ENCODE results near the gene BTN1A1. TPM values are rescaled to one million over a fixed set of nuclear protein-coding genes. Genes with fewer than 3 reads are reported as not detected.
"Not testable (repeated sequence)": the region's sequence is repeated elsewhere in the genome, so short reads cannot be mapped to it uniquely, and the experiment has no call there.

BTN1A1 gene
- total RNA-seq, 1 donor from 2014 or later: 0.36 TPM

GRCh38 chr6:26544473-26544872 lies 44.4 kb downstream of the BTN1A1 start:
- no peaks in the 10 kb centered on the region for H3K4me1 Mint-ChIP-seq (ENCODE audit: unreplicated experiment)
- no peak overlapping the region for H3K27ac Mint-ChIP-seq
- TF ChIP-seq CTCF (conservative IDR thresholded peaks at IDR 0.05): no peak
- no peaks in the 10 kb centered on the region for H3K27me3 Mint-ChIP-seq
- DNase-seq (ENCODE audit: extremely low spot score, unreplicated experiment): no peak
- peaks cover 10% of the 10 kb centered on the region for H3K36me3 Mint-ChIP-seq
- H3K4me3 Mint-ChIP-seq: no peak overlapping the region
- no peaks in the 10 kb centered on the region for H3K9me3 Mint-ChIP-seq

- Mint-ChIP-seq H3K4me1 (ENCODE audit: unreplicated experiment) (no peaks in the 10 kb centered on the region), H3K27me3 (no peaks in the 10 kb centered on the region), H3K36me3 (peaks cover 10% of the 10 kb centered on the region), H3K9me3 (no peaks in the 10 kb centered on the region), H3K27ac (no peak overlapping the region), H3K4me3 (no peak overlapping the region)
- TF ChIP-seq CTCF (conservative IDR thresholded peaks at IDR 0.05): no peak
- no peak for DNase-seq (ENCODE audit: extremely low spot score, unreplicated experiment)
Observed at GRCh38 chr6:26545627-26546026, 45.5 kb downstream of the BTN1A1 start.

- not testable (repeated sequence) for H3K9me3 Mint-ChIP-seq; H3K27me3 Mint-ChIP-seq; H3K4me1 Mint-ChIP-seq (ENCODE audit: unreplicated experiment); H3K27ac Mint-ChIP-seq; DNase-seq (ENCODE audit: extremely low spot score, unreplicated experiment); H3K4me3 Mint-ChIP-seq
- peaks cover 10% of the 10 kb centered on the region for H3K36me3 Mint-ChIP-seq
Observed at GRCh38 chr6:26547363-26547762, 47.3 kb downstream of the BTN1A1 start.

- Mint-ChIP-seq H3K4me1 (ENCODE audit: unreplicated experiment) (no peaks in the 10 kb centered on the region), H3K36me3 (no peaks in the 10 kb centered on the region), H3K27me3 (no peaks in the 10 kb centered on the region), H3K4me3 (no peak overlapping the region), H3K9me3 (no peaks in the 10 kb centered on the region), H3K27ac (peak overlapping the region; percentile 42)
- TF ChIP-seq CTCF (conservative IDR thresholded peaks at IDR 0.05): no peak
- peak; percentile 76 for DNase-seq (ENCODE audit: extremely low spot score, unreplicated experiment)
Observed at GRCh38 chr6:26550250-26550993, 50.3 kb downstream of the BTN1A1 start.

GRCh38 chr6:26552205-26552604 lies 52.1 kb downstream of the BTN1A1 start:
- Mint-ChIP-seq H3K4me3 (no peak overlapping the region), H3K9me3 (no peaks in the 10 kb centered on the region), H3K36me3 (no peaks in the 10 kb centered on the region), H3K27ac (no peak overlapping the region), H3K4me1 (ENCODE audit: unreplicated experiment) (peaks cover 10% of the 10 kb centered on the region), H3K27me3 (peaks cover 2% of the 10 kb centered on the region)
- DNase-seq (ENCODE audit: extremely low spot score, unreplicated experiment): no peak
- TF ChIP-seq CTCF (conservative IDR thresholded peaks at IDR 0.05): no peak

- DNase-seq (ENCODE audit: extremely low spot score, unreplicated experiment): no peak
- TF ChIP-seq CTCF (conservative IDR thresholded peaks at IDR 0.05): no peak
- Mint-ChIP-seq H3K27me3 (peaks cover 2% of the 10 kb centered on the region), H3K4me3 (no peak overlapping the region), H3K27ac (no peak overlapping the region), H3K9me3 (no peaks in the 10 kb centered on the region), H3K36me3 (no peaks in the 10 kb centered on the region), H3K4me1 (ENCODE audit: unreplicated experiment) (peaks cover 10% of the 10 kb centered on the region)
Observed at GRCh38 chr6:26552640-26553188, 52.6 kb downstream of the BTN1A1 start.
